ENCODE data around the gene UTP15.
A peak's percentile ranks its signal among the peaks of the same experiment; 100 is the strongest.

The UTP15 gene

DNA sequence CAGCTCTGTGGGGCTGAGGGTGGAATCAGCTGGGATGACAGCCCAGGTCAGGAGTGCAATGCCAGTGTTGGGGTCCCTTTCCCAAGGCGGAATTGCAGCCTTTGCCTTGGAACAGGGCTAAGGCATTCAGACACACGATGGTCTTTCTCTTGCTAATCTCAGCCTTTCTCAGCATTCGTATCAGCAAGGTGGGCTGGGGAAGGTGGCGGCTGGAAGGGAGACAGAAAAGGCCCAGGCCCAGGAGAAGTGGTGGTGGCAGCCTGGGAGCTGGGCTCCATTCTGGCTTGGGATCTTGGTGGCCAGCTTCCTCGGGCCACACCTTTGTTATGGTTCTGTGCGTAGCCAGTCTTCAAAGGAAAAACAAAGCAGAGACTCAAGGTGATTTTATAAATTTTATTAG lies 59.3 kb downstream of the UTP15 start:
- DNase-seq, result no peak

DNA sequence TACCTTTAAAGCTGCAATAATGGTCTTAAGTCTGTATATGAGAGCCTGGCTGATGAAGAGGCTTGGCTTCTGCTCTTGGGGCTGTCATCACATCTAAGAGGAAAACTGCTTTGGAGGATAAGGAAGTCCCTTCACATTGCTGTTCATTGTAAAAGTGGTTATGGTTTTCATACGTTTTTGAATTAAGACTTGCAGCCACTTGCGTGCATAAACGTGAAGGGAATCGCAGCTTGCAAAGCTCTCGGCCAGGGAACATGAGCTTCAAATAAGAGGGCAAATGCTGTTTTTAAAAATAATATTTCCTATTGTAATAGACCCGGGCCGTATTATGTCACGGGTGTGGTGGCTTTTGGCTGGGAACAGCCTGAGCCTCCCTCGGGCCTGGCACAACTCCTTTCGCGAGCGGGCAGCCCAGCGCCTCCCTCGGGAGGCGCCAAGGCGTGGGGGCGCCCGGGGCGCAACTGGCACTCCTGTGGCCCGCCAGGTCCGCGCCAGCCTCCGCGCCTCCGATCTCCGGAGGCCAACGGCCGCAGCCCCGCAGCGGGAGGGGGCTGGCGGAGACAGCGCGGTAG lies 59.9 kb downstream of the UTP15 start:
- DNase-seq, result no peak

DNA sequence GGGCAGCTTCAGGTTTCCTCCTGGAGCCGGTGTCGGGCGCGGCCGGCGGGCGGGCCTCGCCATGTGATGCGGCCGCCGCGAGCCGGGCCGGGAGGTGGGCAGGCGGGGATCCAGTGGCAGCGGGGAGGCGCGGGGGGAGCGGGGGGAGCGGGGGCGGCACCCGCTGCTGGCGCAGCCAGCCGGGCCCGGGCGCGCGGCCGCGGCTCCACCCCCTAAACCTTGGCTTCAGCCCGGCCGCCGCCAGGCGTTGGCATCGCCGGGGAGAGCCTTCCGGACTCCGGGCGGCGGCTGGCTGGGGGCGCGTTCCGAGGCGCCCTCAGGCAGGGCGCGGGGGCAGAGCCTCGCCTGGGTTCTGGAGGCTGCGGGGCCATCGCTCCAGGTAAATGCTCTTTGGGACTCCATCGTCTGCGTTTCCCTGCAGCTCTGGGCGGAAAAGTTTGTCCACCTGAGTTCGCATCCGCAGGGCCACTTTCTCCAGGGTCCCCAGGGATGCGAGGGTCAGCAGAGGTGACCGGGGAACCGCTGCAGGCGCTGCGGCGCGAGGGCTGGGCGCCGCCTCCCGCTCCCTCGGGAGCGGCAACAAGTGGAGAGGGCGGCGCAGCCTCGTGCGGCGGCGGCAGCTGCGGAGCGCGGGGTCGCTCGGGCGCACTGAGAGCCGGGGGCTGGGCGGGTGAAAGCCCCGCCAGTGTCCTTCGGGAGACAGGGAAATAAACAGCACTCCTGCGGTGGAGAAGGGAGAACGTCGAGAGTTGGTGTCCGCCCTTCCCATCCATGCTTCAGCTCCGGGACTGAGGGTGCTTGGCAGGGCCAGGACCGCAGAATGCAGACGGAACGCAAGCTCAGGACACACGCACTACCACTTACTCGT lies 60.6 kb downstream of the UTP15 start, which contains the start of gene ARHGEF28:
Gene ARHGEF28 (plus strand): TSS at position 253 of the 868 bp plus-strand sequence. CDS start 58,656 bp downstream, outside the sequence.
- peak; percentile 2 for DNase-seq

DNA sequence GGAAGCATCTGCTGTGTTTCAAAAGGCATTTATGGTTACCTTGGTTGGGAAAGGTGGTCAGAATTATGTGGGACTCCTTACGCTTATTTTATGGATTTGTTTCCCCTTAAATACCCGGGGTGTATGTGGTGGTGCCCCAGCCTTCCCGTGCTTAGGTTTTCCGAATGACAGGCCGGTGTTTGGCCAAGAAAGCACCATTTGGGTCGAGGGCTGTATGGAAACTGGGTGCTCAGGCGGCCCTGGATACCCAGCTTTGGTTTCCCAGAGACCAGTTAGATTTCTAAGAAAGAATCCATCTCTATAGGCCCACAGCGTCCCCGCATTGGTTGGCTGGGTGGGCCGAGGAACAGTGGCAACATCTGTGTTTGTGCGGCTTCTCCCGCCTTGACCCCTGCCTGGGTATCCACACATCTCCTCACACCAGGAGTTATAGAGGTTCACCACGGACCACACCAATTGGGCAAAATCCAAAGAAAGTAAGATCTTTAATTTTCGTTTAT lies 61.3 kb downstream of the UTP15 start:
- no peak for DNase-seq

DNA sequence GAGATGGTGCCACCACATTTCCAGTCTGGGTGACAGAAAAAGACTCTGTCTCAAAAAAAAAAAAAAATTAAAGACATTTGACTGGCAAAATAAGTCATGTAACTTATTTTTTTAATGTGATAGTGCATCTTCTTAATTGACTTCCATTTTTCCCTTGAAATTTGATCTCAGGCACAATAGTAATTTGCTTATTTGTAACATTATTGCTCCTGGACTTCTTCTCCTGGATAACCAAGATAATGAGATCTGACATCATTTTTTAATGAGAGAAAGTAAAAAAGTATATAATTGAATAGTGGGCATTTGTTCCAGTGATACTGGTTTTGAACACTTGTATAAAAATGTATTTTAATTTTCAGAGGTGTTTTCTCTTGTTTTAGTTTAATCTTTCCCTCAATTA lies 63.9 kb downstream of the UTP15 start:
- no peak for DNase-seq

DNA sequence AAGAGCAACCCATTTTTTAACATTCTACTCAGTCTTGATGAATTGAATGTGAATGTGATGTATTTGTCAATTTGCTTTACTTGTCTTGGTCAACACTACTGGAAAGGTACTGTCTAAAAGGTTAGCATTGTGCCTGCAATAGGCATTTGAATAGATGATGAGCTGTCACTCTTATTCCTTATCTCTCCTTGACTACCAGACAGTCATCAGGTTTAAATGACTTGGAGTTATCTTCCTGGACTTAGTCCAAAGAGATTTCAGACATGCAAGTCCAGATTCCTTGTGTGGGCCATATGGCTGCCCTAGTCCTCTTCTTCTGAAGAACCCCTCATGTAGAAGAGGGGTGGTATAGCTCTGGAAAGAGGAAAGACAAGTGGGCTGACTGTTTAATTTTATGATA lies 65.2 kb downstream of the UTP15 start:
- no peak for DNase-seq

DNA sequence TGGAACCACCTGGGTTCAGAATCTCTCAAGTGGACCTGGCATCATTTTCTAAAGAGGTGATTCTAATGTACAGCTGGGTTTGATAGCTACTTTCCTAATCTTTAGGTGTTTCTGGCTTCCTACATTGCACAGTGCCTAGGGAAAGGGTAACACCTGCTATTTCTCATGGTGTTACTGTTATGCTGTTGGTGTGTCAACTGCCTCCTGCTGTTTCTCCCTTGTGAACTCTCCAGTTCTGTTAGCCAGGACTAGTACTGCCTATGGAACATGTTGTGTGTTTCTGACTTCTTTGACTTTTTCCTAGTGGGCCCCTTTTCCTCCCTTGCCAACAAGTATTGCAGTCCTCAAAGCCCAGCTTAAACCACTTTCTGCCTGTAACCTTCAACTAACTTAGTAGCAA lies 66.0 kb downstream of the UTP15 start:
- no peak for DNase-seq

Data from CD4-positive, alpha-beta T cell treated with Interleukin-4 for 4 hours (primary cell).